Epithelial cell of esophagus (primary cell): Measurements from ENCODE around the gene MED31.

Experiments
- DNase-seq: peaks from one replicate; pipeline ENCODE4 v3.0.0; 2010; ENCODE audit warnings: low read depth
- H3K4me3 ChIP-seq: 2 replicates; pipeline ENCODE4 v1.5.1; 2011; ENCODE audit warnings: mild to moderate bottlenecking, low read length, control low read depth
- TF ChIP-seq, protein P1 (sequence below): IDR thresholded peaks from 2 replicates; pipeline ENCODE4 v1.5.1; 2011; ENCODE audit warnings: low read depth, mild to moderate bottlenecking, low read length, control low read depth, inconsistent platforms; ENCODE audit not compliant: insufficient read depth; ENCODE audit errors: missing control alignments

MED31 gene

DNA sequence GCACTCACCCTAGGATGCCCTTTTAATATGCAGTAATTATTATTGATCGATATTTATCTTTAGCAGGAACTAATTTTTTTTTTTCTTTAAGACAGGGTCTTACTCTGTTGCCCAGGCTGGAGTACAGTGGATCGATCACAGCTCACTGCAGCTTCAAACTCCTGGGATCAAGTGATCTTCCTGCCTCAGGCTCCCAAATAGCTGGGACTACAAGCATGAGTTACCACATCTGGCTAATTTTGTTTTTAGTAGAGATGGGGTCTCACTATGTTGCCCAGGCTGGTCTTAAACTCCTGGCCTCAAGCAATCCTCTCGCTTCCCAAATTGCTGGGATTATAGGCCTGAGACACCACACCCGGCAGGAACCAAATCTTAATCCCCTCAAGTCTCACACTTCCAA, 40.2 kb downstream of the MED31 start:
- no peak for DNase-seq
- TF ChIP-seq, protein P1, sequence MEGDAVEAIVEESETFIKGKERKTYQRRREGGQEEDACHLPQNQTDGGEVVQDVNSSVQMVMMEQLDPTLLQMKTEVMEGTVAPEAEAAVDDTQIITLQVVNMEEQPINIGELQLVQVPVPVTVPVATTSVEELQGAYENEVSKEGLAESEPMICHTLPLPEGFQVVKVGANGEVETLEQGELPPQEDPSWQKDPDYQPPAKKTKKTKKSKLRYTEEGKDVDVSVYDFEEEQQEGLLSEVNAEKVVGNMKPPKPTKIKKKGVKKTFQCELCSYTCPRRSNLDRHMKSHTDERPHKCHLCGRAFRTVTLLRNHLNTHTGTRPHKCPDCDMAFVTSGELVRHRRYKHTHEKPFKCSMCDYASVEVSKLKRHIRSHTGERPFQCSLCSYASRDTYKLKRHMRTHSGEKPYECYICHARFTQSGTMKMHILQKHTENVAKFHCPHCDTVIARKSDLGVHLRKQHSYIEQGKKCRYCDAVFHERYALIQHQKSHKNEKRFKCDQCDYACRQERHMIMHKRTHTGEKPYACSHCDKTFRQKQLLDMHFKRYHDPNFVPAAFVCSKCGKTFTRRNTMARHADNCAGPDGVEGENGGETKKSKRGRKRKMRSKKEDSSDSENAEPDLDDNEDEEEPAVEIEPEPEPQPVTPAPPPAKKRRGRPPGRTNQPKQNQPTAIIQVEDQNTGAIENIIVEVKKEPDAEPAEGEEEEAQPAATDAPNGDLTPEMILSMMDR = no peak
- no peak overlapping the region for H3K4me3 ChIP-seq

DNA sequence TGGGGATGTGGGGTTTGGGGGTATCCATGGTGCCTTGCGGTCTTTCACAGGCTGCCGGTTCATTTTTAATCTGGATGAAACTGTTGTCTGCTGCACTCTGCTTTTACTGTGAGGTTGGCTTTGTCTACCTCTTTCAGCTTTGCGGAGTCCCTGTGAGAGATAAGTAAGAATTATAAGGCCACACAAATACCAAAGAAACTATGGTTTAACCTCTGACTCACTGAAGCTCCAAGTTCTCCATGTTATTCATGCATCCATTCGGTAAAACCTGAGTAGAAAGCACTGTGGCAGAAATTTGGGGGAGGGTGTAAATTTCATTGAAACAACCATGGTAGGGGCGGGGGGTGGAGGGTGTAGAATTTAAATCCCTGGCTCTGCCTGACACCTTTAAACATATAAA, 41.4 kb downstream of the MED31 start:
- DNase-seq = no peak
- TF ChIP-seq, protein P1 = no peak

DNA sequence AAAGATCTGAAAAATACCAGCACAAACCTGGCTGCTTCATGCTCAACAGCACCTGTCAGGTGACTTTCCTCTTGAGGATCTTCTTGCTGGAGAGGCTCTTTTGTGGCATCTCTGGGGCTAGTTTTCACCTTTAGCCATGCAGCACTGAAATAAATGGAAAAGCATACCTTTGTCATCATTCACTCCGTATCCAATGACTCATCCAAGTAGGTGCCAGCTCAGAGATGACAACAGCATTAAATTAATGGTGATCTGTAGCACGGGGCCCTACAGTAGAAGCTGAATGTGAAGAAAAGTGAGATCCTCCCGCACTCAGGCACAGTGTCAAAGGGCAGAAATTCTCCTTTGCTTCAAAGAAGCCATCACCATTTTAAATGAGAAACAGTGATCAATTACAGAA, 43.1 kb downstream of the MED31 start:
- no peak overlapping the region for H3K4me3 ChIP-seq
- TF ChIP-seq, protein P1 = no peak
- DNase-seq = peak; percentile 81

More for the DNA sequence above, 41.4 kb downstream of the MED31 start:
- H3K4me3 ChIP-seq = no peak overlapping the region

DNA sequence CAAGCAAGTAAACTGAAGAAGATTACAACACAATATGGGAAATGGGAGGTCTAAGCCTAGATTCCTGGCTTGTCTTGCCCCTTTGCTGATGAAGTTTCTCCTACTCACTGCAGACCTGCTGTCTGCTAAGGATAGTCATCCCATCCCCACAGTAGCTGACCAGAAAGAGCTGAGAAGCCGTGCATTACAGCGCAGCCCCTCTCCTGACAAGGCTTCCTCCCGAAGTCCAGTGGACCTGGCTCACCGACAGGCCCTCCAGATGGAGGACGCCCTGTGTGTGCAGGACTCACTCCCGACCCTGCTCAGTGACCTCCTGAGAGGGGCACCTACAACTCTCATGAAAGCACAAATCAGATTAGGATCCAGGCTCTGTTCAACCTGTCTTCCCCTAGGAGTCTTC, 46.3 kb downstream of the MED31 start:
- no peak for DNase-seq
- H3K4me3 ChIP-seq = no peak overlapping the region

DNA sequence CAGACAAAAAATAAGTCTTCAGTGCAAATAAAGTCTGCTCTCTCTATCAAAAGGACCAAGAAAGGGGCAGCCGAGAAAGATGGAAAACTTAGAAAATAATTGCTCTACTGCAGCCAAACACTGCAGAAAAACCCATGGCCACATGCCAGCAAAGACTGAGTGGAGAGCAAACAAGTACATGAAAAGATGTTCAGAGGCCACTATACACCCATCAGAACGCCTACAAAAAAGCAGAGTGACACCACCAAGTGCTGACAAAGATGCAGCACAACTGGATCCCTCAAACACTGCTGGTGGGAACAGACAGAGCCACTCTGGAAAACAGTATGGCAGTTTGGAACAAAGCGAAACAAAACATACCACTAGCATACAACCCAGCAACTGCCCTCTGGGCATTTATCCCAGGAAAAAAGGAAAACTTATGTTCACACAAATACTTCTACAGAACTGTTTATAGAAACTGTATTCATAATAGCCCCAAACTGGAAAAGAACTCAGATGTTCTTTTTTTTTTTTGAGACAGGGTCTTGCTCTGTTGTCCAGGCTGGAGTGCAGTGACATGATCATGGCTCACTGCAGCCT, 47.6 kb downstream of the MED31 start:
- H3K4me3 ChIP-seq = no peak overlapping the region
- TF ChIP-seq, protein P1 = no peak
- no peak for DNase-seq

More for the DNA sequence above, 46.3 kb downstream of the MED31 start:
- TF ChIP-seq, protein P1 = no peak

DNA sequence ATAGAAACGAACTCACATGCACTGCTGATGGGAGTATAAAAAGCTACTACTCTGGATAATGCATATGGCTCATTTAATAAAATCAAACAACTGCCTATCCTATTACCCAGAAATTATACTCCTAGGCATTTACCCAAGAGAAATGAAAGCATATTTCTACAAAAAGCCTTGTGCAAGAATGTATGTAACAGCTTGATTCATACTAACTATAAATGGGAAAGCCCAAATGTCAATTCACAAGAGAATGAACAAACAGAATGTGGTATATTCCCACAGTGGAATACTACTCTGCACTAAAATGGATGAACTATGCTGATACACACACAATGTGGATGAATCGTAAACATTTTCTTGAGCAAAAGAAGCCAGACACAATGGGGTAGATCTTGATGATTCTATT, 49.3 kb downstream of the MED31 start:
- H3K4me3 ChIP-seq = no peak overlapping the region
- no peak for DNase-seq
- TF ChIP-seq, protein P1 = no peak

DNA sequence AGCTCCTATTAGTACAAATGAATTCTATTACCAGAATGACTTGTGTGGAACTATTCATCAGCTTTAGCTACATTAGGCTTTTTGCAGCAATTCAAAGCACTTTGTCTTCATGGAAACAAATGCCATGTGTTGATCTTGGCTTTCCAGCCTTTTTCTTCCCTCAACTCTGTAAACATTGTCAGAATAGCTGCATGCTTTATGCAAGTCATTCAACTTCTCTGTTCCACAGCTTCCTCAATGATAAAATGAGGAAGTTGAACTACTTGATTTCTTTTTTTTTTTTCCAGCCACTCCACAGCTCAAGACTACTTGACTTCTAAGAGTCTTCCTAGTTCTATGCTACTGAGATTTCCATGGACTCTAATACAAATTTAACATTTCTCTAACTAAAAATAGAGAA, 52.0 kb downstream of the MED31 start:
- no peak overlapping the region for H3K4me3 ChIP-seq
- TF ChIP-seq, protein P1 = no peak
- no peak for DNase-seq
